ENCODE results near the gene GOLT1A.

- TF ChIP-seq, protein P1, sequence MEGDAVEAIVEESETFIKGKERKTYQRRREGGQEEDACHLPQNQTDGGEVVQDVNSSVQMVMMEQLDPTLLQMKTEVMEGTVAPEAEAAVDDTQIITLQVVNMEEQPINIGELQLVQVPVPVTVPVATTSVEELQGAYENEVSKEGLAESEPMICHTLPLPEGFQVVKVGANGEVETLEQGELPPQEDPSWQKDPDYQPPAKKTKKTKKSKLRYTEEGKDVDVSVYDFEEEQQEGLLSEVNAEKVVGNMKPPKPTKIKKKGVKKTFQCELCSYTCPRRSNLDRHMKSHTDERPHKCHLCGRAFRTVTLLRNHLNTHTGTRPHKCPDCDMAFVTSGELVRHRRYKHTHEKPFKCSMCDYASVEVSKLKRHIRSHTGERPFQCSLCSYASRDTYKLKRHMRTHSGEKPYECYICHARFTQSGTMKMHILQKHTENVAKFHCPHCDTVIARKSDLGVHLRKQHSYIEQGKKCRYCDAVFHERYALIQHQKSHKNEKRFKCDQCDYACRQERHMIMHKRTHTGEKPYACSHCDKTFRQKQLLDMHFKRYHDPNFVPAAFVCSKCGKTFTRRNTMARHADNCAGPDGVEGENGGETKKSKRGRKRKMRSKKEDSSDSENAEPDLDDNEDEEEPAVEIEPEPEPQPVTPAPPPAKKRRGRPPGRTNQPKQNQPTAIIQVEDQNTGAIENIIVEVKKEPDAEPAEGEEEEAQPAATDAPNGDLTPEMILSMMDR (IDR thresholded peaks at IDR 0.05): no peak
- no peak for TF ChIP-seq EP300 (IDR thresholded peaks at IDR 0.05)
- TF ChIP-seq POLR2AphosphoS5 (IDR thresholded peaks at IDR 0.05): no peak
- TF ChIP-seq POLR2A (IDR thresholded peaks at IDR 0.05): no peak
Observed at GRCh38 chr1:204178487-204179281, 35.1 kb downstream of the GOLT1A start.
